Measurements from ENCODE around the gene SLC41A3.

DNA sequence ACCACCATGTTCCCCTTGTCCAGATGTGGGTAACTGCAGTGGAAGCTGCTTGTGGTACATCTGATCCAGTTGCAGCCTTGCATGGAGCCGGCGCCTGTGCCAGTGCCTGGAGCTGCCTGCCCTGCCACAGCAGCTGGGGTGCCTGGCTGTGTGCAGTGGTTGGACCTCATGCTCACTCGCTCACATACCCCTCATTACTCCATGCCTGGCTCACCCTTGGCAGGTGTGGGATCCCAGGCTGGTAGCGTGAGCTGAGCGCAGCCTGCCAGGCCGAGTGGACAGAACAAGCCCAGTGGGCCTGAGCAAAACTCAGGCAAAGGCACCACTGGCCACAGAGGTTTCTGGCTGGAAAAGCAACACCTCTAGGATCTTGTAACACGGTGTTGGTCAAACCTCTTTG is 79.2 kb downstream of the SLC41A3 start:
- TF ChIP-seq, protein P1, sequence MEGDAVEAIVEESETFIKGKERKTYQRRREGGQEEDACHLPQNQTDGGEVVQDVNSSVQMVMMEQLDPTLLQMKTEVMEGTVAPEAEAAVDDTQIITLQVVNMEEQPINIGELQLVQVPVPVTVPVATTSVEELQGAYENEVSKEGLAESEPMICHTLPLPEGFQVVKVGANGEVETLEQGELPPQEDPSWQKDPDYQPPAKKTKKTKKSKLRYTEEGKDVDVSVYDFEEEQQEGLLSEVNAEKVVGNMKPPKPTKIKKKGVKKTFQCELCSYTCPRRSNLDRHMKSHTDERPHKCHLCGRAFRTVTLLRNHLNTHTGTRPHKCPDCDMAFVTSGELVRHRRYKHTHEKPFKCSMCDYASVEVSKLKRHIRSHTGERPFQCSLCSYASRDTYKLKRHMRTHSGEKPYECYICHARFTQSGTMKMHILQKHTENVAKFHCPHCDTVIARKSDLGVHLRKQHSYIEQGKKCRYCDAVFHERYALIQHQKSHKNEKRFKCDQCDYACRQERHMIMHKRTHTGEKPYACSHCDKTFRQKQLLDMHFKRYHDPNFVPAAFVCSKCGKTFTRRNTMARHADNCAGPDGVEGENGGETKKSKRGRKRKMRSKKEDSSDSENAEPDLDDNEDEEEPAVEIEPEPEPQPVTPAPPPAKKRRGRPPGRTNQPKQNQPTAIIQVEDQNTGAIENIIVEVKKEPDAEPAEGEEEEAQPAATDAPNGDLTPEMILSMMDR (IDR thresholded peaks at IDR 0.05), result no peak
- no peak for TF ChIP-seq POLR2A (IDR thresholded peaks at IDR 0.05)

Measured in heart left ventricle (tissue), 13 donors.